Measurements from ENCODE around the gene SUCLG2.
"Not testable (repeated sequence)": the region's sequence is repeated elsewhere in the genome, so short reads cannot be mapped to it uniquely, and the experiment has no call there.

SUCLG2 gene

GRCh38 chr3:67592057-67592456 lies 62.4 kb downstream of the SUCLG2 start:
- TF ChIP-seq, protein P1, sequence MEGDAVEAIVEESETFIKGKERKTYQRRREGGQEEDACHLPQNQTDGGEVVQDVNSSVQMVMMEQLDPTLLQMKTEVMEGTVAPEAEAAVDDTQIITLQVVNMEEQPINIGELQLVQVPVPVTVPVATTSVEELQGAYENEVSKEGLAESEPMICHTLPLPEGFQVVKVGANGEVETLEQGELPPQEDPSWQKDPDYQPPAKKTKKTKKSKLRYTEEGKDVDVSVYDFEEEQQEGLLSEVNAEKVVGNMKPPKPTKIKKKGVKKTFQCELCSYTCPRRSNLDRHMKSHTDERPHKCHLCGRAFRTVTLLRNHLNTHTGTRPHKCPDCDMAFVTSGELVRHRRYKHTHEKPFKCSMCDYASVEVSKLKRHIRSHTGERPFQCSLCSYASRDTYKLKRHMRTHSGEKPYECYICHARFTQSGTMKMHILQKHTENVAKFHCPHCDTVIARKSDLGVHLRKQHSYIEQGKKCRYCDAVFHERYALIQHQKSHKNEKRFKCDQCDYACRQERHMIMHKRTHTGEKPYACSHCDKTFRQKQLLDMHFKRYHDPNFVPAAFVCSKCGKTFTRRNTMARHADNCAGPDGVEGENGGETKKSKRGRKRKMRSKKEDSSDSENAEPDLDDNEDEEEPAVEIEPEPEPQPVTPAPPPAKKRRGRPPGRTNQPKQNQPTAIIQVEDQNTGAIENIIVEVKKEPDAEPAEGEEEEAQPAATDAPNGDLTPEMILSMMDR (conservative IDR thresholded peaks at IDR 0.05; ENCODE audit: low read depth, low read length) = no peak
- DNase-seq (ENCODE audit: low read depth) = no peak
- no peak overlapping the region for H3K4me3 ChIP-seq (ENCODE audit: low read length)

- H3K4me3 ChIP-seq (ENCODE audit: low read length) = no peak overlapping the region
- no peak for DNase-seq (ENCODE audit: low read depth)
- TF ChIP-seq, protein P1 (conservative IDR thresholded peaks at IDR 0.05; ENCODE audit: low read depth, low read length) = no peak
Observed at GRCh38 chr3:67587811-67588210, 66.6 kb downstream of the SUCLG2 start.

DNA sequence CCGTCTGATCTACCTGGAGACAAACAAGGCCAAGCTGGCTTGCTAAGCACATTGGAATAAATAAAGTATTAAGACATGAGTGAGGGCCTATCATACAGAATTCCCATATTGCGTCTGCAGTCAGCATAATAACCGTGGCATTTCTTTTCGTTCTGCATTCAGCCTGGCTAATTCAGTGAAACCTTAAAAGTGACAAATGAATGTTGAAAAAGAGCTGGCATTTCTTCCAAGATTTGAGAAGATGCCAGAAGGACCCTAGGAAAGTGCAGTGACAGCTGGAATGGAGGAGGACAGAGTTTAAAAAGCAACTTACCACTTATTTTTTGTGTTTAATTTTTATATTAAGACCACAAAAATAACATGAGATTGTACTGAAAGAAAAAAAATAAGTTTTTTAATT lies 67.1 kb downstream of the SUCLG2 start:
- no peak for DNase-seq (ENCODE audit: low read depth)
- TF ChIP-seq, protein P1 (conservative IDR thresholded peaks at IDR 0.05; ENCODE audit: low read depth, low read length) = no peak

DNA sequence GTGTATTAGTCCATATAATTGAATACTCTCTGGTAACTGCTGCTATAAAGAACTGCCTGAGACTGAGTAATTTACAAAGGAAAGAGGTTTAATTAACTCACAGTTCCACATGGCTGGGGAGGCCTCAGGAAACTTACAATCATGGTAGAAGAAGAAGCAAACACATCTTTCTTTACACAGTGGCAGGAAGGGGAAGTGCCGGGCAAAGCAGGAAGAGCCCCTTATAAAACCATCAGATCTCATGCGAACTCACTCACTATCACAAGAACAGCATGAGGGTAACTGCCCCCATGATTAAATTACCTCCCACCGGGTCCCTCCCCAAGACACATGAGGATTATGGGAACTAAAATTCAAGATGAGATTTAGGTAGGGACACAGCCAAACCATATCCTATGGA lies 69.8 kb downstream of the SUCLG2 start:
- not testable (repeated sequence) for DNase-seq (ENCODE audit: low read depth)

More for the DNA sequence above, 67.1 kb downstream of the SUCLG2 start:
- no peak overlapping the region for H3K4me3 ChIP-seq (ENCODE audit: low read length)

GRCh38 chr3:67580430-67581000 lies 73.9 kb downstream of the SUCLG2 start:
- H3K4me3 ChIP-seq (ENCODE audit: low read length) = no peak overlapping the region
- TF ChIP-seq, protein P1 (conservative IDR thresholded peaks at IDR 0.05; ENCODE audit: low read depth, low read length) = no peak
- no peak for DNase-seq (ENCODE audit: low read depth)

More for the DNA sequence above, 69.8 kb downstream of the SUCLG2 start:
- not testable (repeated sequence) for H3K4me3 ChIP-seq (ENCODE audit: low read length)

DNA sequence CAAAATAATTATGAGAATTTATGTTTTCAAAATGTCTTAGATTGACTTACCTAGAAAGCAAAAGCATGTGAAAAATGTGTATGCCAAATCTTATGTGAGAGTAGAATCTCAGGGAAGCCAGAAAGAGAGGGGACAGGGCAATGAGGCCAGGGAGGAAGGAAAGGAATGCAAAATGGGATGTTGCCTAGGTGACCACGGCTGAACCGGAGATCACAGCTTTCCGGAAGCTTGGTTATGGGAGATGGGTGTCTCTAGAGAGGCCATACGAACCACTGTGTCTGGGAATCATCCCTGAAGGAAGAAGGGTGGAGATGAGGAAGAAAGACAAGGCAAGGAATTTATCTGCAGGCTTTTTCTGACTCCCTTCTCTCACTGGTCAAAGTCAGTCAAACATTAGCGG lies 76.0 kb downstream of the SUCLG2 start:
- TF ChIP-seq, protein P1 (conservative IDR thresholded peaks at IDR 0.05; ENCODE audit: low read depth, low read length) = no peak
- DNase-seq (ENCODE audit: low read depth) = no peak
- no peak overlapping the region for H3K4me3 ChIP-seq (ENCODE audit: low read length)

DNA sequence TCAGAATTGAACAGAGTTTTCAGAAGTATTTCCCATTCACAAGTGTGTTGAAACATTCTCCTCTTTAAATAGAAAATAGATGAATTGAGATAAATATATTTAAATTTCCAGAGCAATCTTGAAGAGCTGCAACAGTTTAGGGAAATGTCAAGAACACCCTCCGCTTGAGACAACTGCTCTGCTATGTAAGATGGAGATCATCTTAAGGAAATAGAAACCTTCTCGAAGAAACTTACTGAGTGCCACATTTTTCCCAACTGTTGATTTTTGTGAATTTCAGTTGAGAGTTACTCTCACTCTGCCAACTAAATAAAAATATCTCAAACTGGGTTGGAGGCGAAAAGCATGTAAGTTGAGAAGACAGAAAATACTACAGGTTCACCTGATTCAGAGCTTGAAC lies 78.0 kb downstream of the SUCLG2 start:
- no peak for DNase-seq (ENCODE audit: low read depth)
- no peak overlapping the region for H3K4me3 ChIP-seq (ENCODE audit: low read length)
- TF ChIP-seq, protein P1 (conservative IDR thresholded peaks at IDR 0.05; ENCODE audit: low read depth, low read length) = no peak
